HEK293 (cell line): ENCODE results near the gene KDM3B.

Source experiments
- MEIS1 ChIP-seq: sonication (generic); formaldehyde crosslinking; IDR thresholded peaks from 2 replicates; pipeline ENCODE4 v1.8.1; 2022; ENCODE audit warnings: missing genetic modification reagents, mild to moderate bottlenecking, borderline replicate concordance
- TCF7L2 ChIP-seq: IDR thresholded peaks from 2 replicates; pipeline ENCODE4 v1.6.1; 2011; ENCODE audit warnings: low read depth, mild to moderate bottlenecking, inconsistent platforms, low read length, moderate library complexity, borderline replicate concordance
- YY1 ChIP-seq: fragments of 450-650 bp; formaldehyde crosslinking; IDR thresholded peaks from 2 replicates; pipeline ENCODE4 v1.5.1; 2018; ENCODE audit warnings: missing biosample characterization, missing genetic modification characterization
- ZBTB1 ChIP-seq: fragments of 450-650 bp; formaldehyde crosslinking; IDR thresholded peaks from 2 replicates; pipeline ENCODE4 v1.5.1; 2016; ENCODE audit warnings: missing biosample characterization, missing genetic modification characterization
- ZBTB21 ChIP-seq: fragments of 450-650 bp; formaldehyde crosslinking; IDR thresholded peaks from 2 replicates; pipeline ENCODE4 v1.5.1; 2017; ENCODE audit warnings: missing biosample characterization, missing genetic modification characterization
- ZNF138 ChIP-seq: fragments of 450-650 bp; formaldehyde crosslinking; IDR thresholded peaks from 2 replicates; pipeline ENCODE4 v1.5.1; 2016; ENCODE audit warnings: missing biosample characterization, missing genetic modification characterization, borderline replicate concordance
- ZNF16 ChIP-seq: fragments of 450-650 bp; formaldehyde crosslinking; IDR thresholded peaks from 2 replicates; pipeline ENCODE4 v1.5.1; 2016; ENCODE audit warnings: low read depth, missing biosample characterization, missing genetic modification characterization
- ZNF211 ChIP-seq: fragments of 450-650 bp; formaldehyde crosslinking; IDR thresholded peaks from 2 replicates; pipeline ENCODE4 v1.5.1; 2016; ENCODE audit warnings: low read depth, missing biosample characterization, missing genetic modification characterization
- ZNF670 ChIP-seq: fragments of 450-650 bp; formaldehyde crosslinking; IDR thresholded peaks from 2 replicates; pipeline ENCODE4 v1.5.1; 2016; ENCODE audit warnings: missing biosample characterization, missing genetic modification characterization, low read depth
- TF ChIP-seq, protein P1 (sequence below): fragments of 450-650 bp; formaldehyde crosslinking; IDR thresholded peaks from 2 replicates; pipeline ENCODE4 v1.5.1; 2016; ENCODE audit warnings: missing biosample characterization, missing genetic modification characterization
- TF ChIP-seq, protein P2 (sequence below): sonication (generic); formaldehyde crosslinking; IDR thresholded peaks from 2 replicates; pipeline ENCODE4 v1.8.1; 2022; ENCODE audit warnings: mild to moderate bottlenecking, moderate library complexity, missing genetic modification reagents

GRCh38 chr5:138386290-138386689 lies 33.8 kb downstream of the KDM3B start:
- TF ChIP-seq, protein P1, sequence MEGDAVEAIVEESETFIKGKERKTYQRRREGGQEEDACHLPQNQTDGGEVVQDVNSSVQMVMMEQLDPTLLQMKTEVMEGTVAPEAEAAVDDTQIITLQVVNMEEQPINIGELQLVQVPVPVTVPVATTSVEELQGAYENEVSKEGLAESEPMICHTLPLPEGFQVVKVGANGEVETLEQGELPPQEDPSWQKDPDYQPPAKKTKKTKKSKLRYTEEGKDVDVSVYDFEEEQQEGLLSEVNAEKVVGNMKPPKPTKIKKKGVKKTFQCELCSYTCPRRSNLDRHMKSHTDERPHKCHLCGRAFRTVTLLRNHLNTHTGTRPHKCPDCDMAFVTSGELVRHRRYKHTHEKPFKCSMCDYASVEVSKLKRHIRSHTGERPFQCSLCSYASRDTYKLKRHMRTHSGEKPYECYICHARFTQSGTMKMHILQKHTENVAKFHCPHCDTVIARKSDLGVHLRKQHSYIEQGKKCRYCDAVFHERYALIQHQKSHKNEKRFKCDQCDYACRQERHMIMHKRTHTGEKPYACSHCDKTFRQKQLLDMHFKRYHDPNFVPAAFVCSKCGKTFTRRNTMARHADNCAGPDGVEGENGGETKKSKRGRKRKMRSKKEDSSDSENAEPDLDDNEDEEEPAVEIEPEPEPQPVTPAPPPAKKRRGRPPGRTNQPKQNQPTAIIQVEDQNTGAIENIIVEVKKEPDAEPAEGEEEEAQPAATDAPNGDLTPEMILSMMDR (tag by site-specific recombination), result no peak
- TF ChIP-seq MEIS1 (CRISPR knock-in tag) (no peak), ZBTB21 (tag by site-specific recombination) (no peak), ZNF16 (tag by site-specific recombination) (no peak), ZBTB1 (tag by site-specific recombination) (no peak), ZNF138 (tag by site-specific recombination) (no peak), ZNF211 (tag by site-specific recombination) (no peak), YY1 (tag by site-specific recombination) (no peak), TCF7L2 (no peak), ZNF670 (tag by site-specific recombination) (no peak)
- TF ChIP-seq, protein P2, sequence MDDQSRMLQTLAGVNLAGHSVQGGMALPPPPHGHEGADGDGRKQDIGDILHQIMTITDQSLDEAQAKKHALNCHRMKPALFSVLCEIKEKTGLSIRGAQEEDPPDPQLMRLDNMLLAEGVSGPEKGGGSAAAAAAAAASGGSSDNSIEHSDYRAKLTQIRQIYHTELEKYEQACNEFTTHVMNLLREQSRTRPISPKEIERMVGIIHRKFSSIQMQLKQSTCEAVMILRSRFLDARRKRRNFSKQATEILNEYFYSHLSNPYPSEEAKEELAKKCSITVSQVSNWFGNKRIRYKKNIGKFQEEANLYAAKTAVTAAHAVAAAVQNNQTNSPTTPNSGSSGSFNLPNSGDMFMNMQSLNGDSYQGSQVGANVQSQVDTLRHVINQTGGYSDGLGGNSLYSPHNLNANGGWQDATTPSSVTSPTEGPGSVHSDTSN, result no peak
